H1 (cell line): ENCODE results near the gene GSE1. TPM values are rescaled to one million over a fixed set of nuclear protein-coding genes. Genes with fewer than 3 reads are reported as not detected.

Experiments used
- CBX8 ChIP-seq: fragments of 300-800, 300-1000 bp; sonication (generic); IDR thresholded peaks from 2 replicates; pipeline ENCODE4 v1.7.1; 2016; ENCODE audit warnings: low read depth, low read length, borderline replicate concordance
- EP300 ChIP-seq, 2 experiments: IDR thresholded peaks; 1 replicate in 1 of 2; 2 replicates in 1 of 2; pipeline ENCODE4 v1.6.1; 2011 to 2012; ENCODE audit warnings: low read depth in 2 of 2, low read length in 2 of 2, mild to moderate bottlenecking in 2 of 2, borderline replicate concordance in 1 of 2, inconsistent platforms in 1 of 2, moderate library complexity in 1 of 2
- polyA plus RNA-seq, 7 experiments: library from polyadenylated mRNA; depleted of rRNA in 3 of 7; stranded (reverse) in 5 of 7; unstranded in 2 of 7; fragments of >200 nt in 5 of 7; fragments of 200-250 nt in 2 of 7; gene quantifications; 1 replicate in 5 of 7; 2 replicates in 1 of 7; 4 replicates in 1 of 7; pipeline versions ENCODE4 v1.2.1 to v1.2.3, GENCODE V29; 2011 to 2013; ENCODE audit warnings: missing spikeins in 2 of 7, mixed read lengths in 2 of 7
- total RNA-seq: library from RNA; stranded (reverse); fragmentation: NEBNext Ultra II Directional; extraction: Animal tissue kit (Norgen Biotek cat#: 25700); gene quantifications from 2 replicates; pipeline ENCODE4 v1.2.1, GENCODE V29; 2021

The GSE1 gene
- total and polyA plus RNA-seq, 2 of the 8 experiments (the other 6 are each of a cell fraction or from before 2014, with no cell fraction given): 26.0 to 65.6 TPM

- TF ChIP-seq CBX8 (no peak), EP300 (IDR thresholded peaks at IDR 0.05; ENCODE audit: borderline replicate concordance in 1 of 2, low read depth in 2 of 2, low read length in 2 of 2) (no peak)
These were observed 40.3 kb downstream of the GSE1 start (continued) for GRCh38 chr16:85653290-85653891.
